K562 (cell line): ENCODE data around the gene MYO1E. TPM values are rescaled to one million over a fixed set of nuclear protein-coding genes. Genes with fewer than 3 reads are reported as not detected.

Experiments used
- ATAC-seq: fragments of 200-7000 bp; cut with Tn5 transposase; 3 replicates; pipeline ENCODE4 v1.9.1; 2020; ENCODE audit warnings: moderate library complexity
- BruUV-seq: library from RNA; stranded (reverse); fragments of 400-500 nt; replicated peaks from 2 replicates; lab custom pipeline; 2021; lab: Mats Ljungman, UMichigan
- CTCF ChIA-PET: fragments of 300-600 bp; formaldehyde crosslinking; extraction: SDS; loops from one replicate; lab custom pipeline; 2021; ENCODE audit warnings: low intra/inter-chr PET ratio; lab: Yijun Ruan, JAX
- POLR2A ChIA-PET: fragments of 300-600, 350-650 bp; sonication (Branson Sonifier 250); formaldehyde crosslinking; extraction: SDS; loops from one replicate; lab custom pipeline; 2021; ENCODE audit warnings: antibody characterized with exemption, inconsistent platforms; lab: Yijun Ruan, JAX
- DNase-seq, 4 experiments: peaks; one replicate each; pipeline versions ENCODE4 v3.0.0 to v3.0.0-alpha.2; 2011 to 2018; ENCODE audit warnings: low spot score in 3 of 4, mixed read lengths in 3 of 4; ENCODE audit errors: extremely low read depth in 1 of 4
- FAIRE-seq: peaks from 2 replicates; lab custom pipeline; 2011; peaks lifted over from hg19 to GRCh38; lab: Jason Lieb, UNC
- H2AFZ ChIP-seq: 2 replicates; pipeline ENCODE4 v1.6.0; 2011; ENCODE audit warnings: low read depth, low read length, control low read depth, inconsistent platforms
- H3K27ac ChIP-seq: fragments of 200-600 bp; 3 replicates; pipeline ENCODE4 v1.8.0; 2011; ENCODE audit warnings: low read depth, mild to moderate bottlenecking, control low read depth, inconsistent platforms, low read length, moderate library complexity, mixed read lengths; ENCODE audit errors: extremely low read depth
- H3K27me3 ChIP-seq, 2 experiments: fragments of 300-600 bp in 1 of 2; 2 replicates in 1 of 2; 3 replicates in 1 of 2; pipeline versions ENCODE4 v1.6.0 to v1.8.0; 2011; ENCODE audit warnings: inconsistent platforms in 2 of 2, low read length in 2 of 2, mild to moderate bottlenecking in 1 of 2, mixed read lengths in 1 of 2, moderate library complexity in 1 of 2; ENCODE audit not compliant: control insufficient read depth in 2 of 2, insufficient read depth in 2 of 2
- H3K36me3 ChIP-seq: fragments of 300-600 bp; 3 replicates; pipeline ENCODE4 v1.8.0; 2011; ENCODE audit warnings: mild to moderate bottlenecking, low read length, inconsistent platforms; ENCODE audit not compliant: control insufficient read depth, insufficient read depth
- H3K4me1 ChIP-seq, 2 experiments: fragments of 200-600 bp in 1 of 2; replicated peaks in 1 of 2; 2 replicates in 1 of 2; 3 replicates in 1 of 2; pipeline versions ENCODE4 v1.5.1 to v1.8.0; 2011; ENCODE audit warnings: inconsistent platforms in 2 of 2, low read length in 2 of 2, mild to moderate bottlenecking in 1 of 2, mixed read lengths in 1 of 2, moderate library complexity in 1 of 2; ENCODE audit not compliant: control insufficient read depth in 2 of 2, insufficient read depth in 2 of 2
- H3K4me2 ChIP-seq: 2 replicates; pipeline ENCODE4 v1.6.1; 2011; ENCODE audit warnings: low read length, control low read depth, inconsistent platforms, mixed read lengths; ENCODE audit not compliant: insufficient read depth
- H3K4me3 ChIP-seq: fragments of 200-600 bp; sonication (generic), shearing (Covaris generic); 2 replicates; pipeline ENCODE4 v1.5.1; 2016; ENCODE audit warnings: control low read depth, inconsistent platforms
- H3K79me2 ChIP-seq: fragments of 200-600 bp; 3 replicates; pipeline ENCODE4 v1.8.0; 2011; ENCODE audit warnings: low read length, inconsistent platforms; ENCODE audit not compliant: control insufficient read depth, insufficient read depth
- H3K9ac ChIP-seq, 2 experiments: 2 replicates each; pipeline versions ENCODE4 v1.6.0 to v1.6.1; 2011; ENCODE audit warnings: low read depth in 2 of 2, low read length in 2 of 2, control low read depth in 1 of 2, inconsistent platforms in 1 of 2, mild to moderate bottlenecking in 1 of 2, mixed read lengths in 1 of 2; ENCODE audit not compliant: insufficient read depth in 1 of 2
- H3K9me1 ChIP-seq: one replicate; pipeline ENCODE4 v1.6.0; 2011; ENCODE audit warnings: inconsistent platforms, mild to moderate bottlenecking, low read length, moderate library complexity; ENCODE audit not compliant: control insufficient read depth, insufficient read depth
- H3K9me3 ChIP-seq: replicated peaks from 2 replicates; pipeline ENCODE4 v1.5.1; 2011; ENCODE audit warnings: low read depth, low read length, inconsistent platforms; ENCODE audit not compliant: control insufficient read depth, insufficient read depth
- H4K20me1 ChIP-seq: replicated peaks from 2 replicates; pipeline ENCODE4 v1.6.1; 2011; ENCODE audit warnings: low read length, inconsistent platforms, mixed read lengths; ENCODE audit not compliant: control insufficient read depth, insufficient read depth
- ARID3B ChIP-seq: fragments of 250-450 bp; sonication (Bioruptor Pico); IDR thresholded peaks from 2 replicates; pipeline ENCODE4 v1.4.0; 2020; ENCODE audit warnings: borderline replicate concordance
- BCL6 ChIP-seq: fragments of 250-450 bp; sonication (Bioruptor Pico); IDR thresholded peaks from 2 replicates; pipeline ENCODE4 v1.4.0; 2020
- CHD1 ChIP-seq: fragments of 200-600 bp; sonication (generic); IDR thresholded peaks from one replicate; pipeline ENCODE4 v1.6.1; 2012; ENCODE audit warnings: mild to moderate bottlenecking, moderate library complexity, low read length, inconsistent platforms
- CREB3 ChIP-seq: fragments of 450-650 bp; conservative IDR thresholded peaks from 2 replicates; pipeline ENCODE4 v1.6.1; 2016; ENCODE audit warnings: missing genetic modification characterization, low read depth, mild to moderate bottlenecking, missing compliant biosample characterization, moderate library complexity
- DDX20 ChIP-seq: fragments of 450-650 bp; IDR thresholded peaks from 2 replicates; pipeline ENCODE4 v1.6.1; 2016; ENCODE audit warnings: missing genetic modification characterization, low read depth, mild to moderate bottlenecking, missing compliant biosample characterization, moderate library complexity
- FOXJ2 ChIP-seq: fragments of 200-800 bp; sonication (Bioruptor generic); IDR thresholded peaks from 2 replicates; pipeline ENCODE4 v1.6.1; 2016; ENCODE audit warnings: missing genetic modification characterization, missing compliant biosample characterization
- HNRNPLL ChIP-seq: fragments of 200-400 bp; formaldehyde crosslinking; IDR thresholded peaks from 2 replicates; pipeline ENCODE4 v1.6.1; 2017; ENCODE audit warnings: low read length, low read depth, mild to moderate bottlenecking; ENCODE audit not compliant: poor library complexity, severe bottlenecking
- RAD51 ChIP-seq: fragments of 450-650 bp; IDR thresholded peaks from 2 replicates; pipeline ENCODE4 v1.7.1; 2016; ENCODE audit warnings: low read depth, mild to moderate bottlenecking, borderline replicate concordance
- THAP7 ChIP-seq: fragments of 250-450 bp; sonication (Bioruptor Pico); IDR thresholded peaks from 2 replicates; pipeline ENCODE4 v1.5.0; 2021
- ZKSCAN8 ChIP-seq: fragments of 200-800 bp; sonication (Bioruptor generic); IDR thresholded peaks from 2 replicates; pipeline ENCODE4 v1.6.1; 2016; ENCODE audit warnings: missing genetic modification characterization, missing compliant biosample characterization
- ZNF282 ChIP-seq: sonication (generic); formaldehyde crosslinking; IDR thresholded peaks from 2 replicates; pipeline ENCODE4 v1.8.1; 2023; ENCODE audit warnings: missing genetic modification reagents
- ZNF57 ChIP-seq: fragments of 450-650 bp; formaldehyde crosslinking; IDR thresholded peaks from 2 replicates; pipeline ENCODE4 v1.4.0; 2020; ENCODE audit warnings: mild to moderate bottlenecking, moderate library complexity
- WGBS: fragments of 100-300 bp; shearing (Covaris generic); methylation state at CpG from one replicate; pipeline ENCODE4 v1.1.6; 2016; ENCODE audit warnings: low coverage, mixed read lengths; ENCODE audit not compliant: insufficient coverage; ENCODE audit errors: missing lambda C conversion rate; 5-methylcytosine and 5-hydroxymethylcytosine counted together
- in situ Hi-C: fragments of 300-500 bp; cut with MboI; formaldehyde crosslinking; loops from 4 replicates; pipeline ENCODE4 v1.15.0; 2018; ENCODE audit warnings: inconsistent platforms, mixed read lengths
- intact Hi-C: fragments of 100-400 bp; cut with micrococcal nuclease; formaldehyde crosslinking; loops from 2 replicates; pipeline ENCODE4 v1.14.2; 2022
- polyA plus RNA-seq, 8 experiments: library from polyadenylated mRNA; depleted of rRNA in 4 of 8; stranded (reverse) in 5 of 8; unstranded in 3 of 8; fragments of >200 nt; fragmentation: Nextera tagmentation in 2 of 8; fragmentation: Illumina TruSeq in 1 of 8; extraction: Ambion mirVana in 2 of 8; extraction: Trizol in 1 of 8; gene quantifications; 2 replicates each; pipeline versions ENCODE4 v1.2.1 to v1.2.3, GENCODE V29; 2011 to 2014; ENCODE audit warnings: inconsistent platforms in 1 of 8, missing spikeins in 1 of 8
- total RNA-seq, 7 experiments: library from RNA; depleted of rRNA in 6 of 7; stranded (reverse); fragments of >200 nt in 6 of 7; fragmentation: Illumina TruSeq in 2 of 7; extraction: Trizol in 2 of 7; gene quantifications; 2 replicates each; pipeline versions ENCODE4 v1.2.1 to v1.2.3, GENCODE V29; 2011 to 2021; ENCODE audit warnings: low replicate concordance in 1 of 7

The MYO1E gene
- total and polyA plus RNA-seq, 9 of the 15 experiments (the other 6 are each of a cell fraction or from before 2014, with no cell fraction given): under 0.01 to 0.44 (median 0.01) TPM; not detected in 6

GRCh38 chr15:59273234-59273633 is 99.4 kb downstream of the MYO1E start:
- intact Hi-C loops: no loop called here
- ChIA-PET CTCF (no interaction called here), POLR2A (no interaction called here)
- Histone ChIP-seq H3K4me1 (no peaks in the 10 kb centered on the region), H3K79me2 (no peaks in the 10 kb centered on the region), H4K20me1 (no peaks in the 10 kb centered on the region), H3K9me1 (no peaks in the 10 kb centered on the region), H3K27ac (no peak overlapping the region), H3K27me3 (peaks cover 33 to 34% of the 10 kb centered on the region in 2 experiments), H3K36me3 (no peaks in the 10 kb centered on the region), H2AFZ (no peak overlapping the region), H3K4me3 (no peak overlapping the region), H3K9me3 (no peaks in the 10 kb centered on the region), H3K9ac (no peak overlapping the region), H3K4me2 (no peak overlapping the region)
- FAIRE-seq (no peak), DNase-seq (no peak), ATAC-seq (no peak)
- 0% methylated on average over 4 of the region's 4 CpGs for WGBS
- TF ChIP-seq ZNF282 (CRISPR knock-in tag) (no peak), THAP7 (CRISPR knock-in tag) (no peak), FOXJ2 (tag) (no peak), ZNF57 (CRISPR knock-in tag) (no peak), RAD51 (no peak)
- no TSS peak for BruUV-seq
- in situ Hi-C loops: no loop called here

- Histone ChIP-seq H2AFZ (no peak overlapping the region), H3K4me3 (no peak overlapping the region), H3K9me3 (no peaks in the 10 kb centered on the region), H3K27me3 (peaks cover 37% of the 10 kb centered on the region in 2 experiments), H3K79me2 (no peaks in the 10 kb centered on the region), H3K36me3 (no peaks in the 10 kb centered on the region), H3K9ac (no peak overlapping the region), H4K20me1 (no peaks in the 10 kb centered on the region), H3K4me2 (no peak overlapping the region), H3K4me1 (no peaks in the 10 kb centered on the region), H3K27ac (no peak overlapping the region), H3K9me1 (no peaks in the 10 kb centered on the region)
- ChIA-PET CTCF (no interaction called here), POLR2A (no interaction called here)
- in situ Hi-C loops: no loop called here
- TF ChIP-seq BCL6 (CRISPR knock-in tag) (no peak), CHD1 (no peak), DDX20 (tag) (no peak), HNRNPLL (no peak), ZKSCAN8 (no peak), ARID3B (CRISPR knock-in tag) (no peak), CREB3 (tag) (no peak)
- FAIRE-seq (no peak), DNase-seq (no peak), ATAC-seq (no peak)
- no TSS peak for BruUV-seq
- under 1% methylated on average over 7 of the region's 7 CpGs for WGBS
- intact Hi-C loops: no loop called here
Observed at GRCh38 chr15:59271595-59272201, 101.0 kb downstream of the MYO1E start.
